ENCODE data around the gene CMIP.

The CMIP gene

DNA sequence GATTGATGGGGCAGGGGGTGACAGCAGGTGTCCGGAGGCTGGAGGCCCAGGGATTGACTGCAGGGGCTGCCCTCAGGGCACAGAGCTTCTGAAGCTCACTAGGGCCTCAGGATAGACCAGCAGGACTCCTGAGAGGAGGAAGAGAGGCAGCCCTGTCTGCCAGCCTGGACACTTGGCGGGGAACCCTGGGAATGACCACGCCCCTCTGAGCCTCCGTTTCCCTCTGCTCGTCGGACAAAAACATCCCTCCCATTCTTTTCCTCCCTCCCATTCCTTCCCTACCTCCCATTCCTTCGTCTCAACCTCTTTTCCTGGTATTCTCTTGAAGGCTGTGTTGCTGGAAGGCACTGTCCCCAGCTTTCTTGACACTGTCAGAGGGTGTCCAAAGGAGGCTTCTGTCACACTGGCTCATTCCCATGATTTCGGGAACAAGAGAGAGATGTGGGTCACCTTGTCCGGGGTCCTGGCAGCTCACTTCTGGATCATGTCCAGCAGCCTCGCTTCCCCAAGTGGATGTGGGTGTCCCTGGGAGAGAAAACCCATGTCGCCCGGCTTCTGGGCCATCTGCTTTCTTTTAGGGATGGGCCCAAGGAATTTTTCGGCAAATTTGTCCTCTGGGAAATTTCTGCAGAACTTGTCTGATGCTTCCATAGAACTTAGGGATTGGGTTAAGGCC, 145.5 kb downstream of the CMIP start:
- no peak for DNase-seq

DNA sequence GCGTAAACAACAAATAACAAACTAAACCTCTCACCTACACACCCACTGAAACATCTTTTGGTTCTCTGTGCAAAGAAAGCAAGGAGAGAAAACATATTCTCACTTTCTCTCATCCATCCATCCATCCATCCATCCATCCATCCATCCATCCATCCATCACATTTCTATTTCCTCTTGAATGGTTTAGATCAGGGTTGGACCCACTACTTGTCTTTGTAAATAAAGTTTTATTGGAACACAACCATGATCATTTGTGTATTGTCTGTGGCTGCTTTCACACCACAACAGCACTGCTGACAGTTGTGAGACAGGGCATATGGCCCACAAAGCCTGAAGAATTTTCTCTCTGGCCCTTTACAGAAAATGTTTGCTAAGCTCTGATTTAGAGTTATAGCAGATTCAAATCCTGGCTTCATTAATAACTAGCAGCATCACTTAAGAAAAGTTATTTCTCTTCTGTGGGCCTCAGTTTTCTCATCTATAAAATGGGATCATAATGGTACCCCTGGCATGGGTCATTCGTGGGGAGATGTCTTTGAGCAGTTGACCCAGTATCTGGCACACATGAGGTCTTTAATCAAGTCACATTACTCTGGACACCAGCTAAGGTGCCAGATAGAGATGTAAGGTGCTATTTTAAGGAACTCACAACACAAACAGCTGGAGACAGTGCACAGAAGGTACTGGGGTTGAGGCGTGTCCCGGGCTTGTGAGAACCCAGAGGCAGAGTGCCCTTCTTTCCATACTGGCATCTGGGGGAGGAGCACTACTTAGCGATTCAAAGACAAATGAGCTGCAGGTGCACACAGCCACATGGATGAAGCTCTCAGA, 146.3 kb downstream of the CMIP start:
- no peak for DNase-seq

DNA sequence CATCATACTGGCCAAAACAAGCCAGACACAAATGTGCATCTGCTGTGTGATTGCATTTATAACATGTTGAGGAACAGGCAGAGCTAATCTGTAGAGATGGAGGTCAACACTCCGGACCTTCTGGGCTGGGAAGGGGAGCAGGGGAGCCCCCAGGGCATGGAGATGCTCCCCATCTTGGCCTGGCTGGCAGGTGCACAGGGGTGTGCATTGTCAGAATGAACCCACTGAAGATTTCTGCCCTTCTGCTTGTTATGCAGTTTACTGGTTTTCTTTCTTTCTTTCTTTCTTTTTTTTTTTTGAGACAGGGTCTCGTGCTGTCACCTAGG, 146.9 kb downstream of the CMIP start:
- no peak for DNase-seq

DNA sequence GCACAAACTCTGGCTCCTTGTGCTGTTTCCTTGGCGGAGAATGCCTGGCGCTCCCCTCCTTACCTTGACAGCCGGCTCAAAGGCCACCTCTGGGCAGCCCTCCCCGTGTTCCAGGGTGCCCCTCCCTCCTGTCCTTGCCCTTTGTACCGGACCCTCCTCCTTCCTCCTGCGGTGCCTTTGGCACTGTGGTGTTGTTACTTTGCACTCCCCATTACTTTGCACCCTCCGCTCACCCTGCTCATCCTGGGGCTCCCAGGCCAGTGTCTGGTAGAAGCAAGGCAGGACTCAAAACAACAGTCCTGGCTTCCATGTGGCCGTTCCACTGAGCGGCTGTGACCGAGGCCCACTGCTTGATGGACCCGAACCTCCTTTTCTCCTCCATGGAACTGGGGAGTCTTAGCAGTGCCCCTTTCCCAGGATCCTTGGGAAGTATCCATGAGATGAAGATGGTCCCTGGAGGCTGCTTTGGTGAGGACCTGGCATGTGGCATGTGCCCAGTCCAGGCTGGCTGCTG, 147.8 kb downstream of the CMIP start:
- DNase-seq = no peak

DNA sequence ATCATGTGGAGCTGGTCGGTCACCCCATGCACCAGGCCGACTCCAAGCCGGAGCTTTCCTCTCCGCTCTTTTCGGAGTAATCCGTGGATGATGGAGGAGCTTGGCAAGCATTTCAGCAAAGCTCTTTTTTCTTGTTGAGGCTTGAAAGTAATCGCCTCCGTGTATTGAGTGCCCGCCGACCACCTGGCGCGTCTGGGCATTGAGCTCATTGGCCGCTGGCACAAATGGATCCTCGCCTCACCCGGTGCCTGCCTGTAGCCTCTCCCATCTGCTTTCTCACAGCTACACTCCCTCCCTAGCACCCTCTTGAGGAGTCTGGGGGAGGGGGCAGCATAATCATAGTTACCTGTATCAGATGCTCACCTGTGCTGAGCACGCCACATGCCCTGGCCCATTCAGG, 148.9 kb downstream of the CMIP start:
- DNase-seq = no peak

DNA sequence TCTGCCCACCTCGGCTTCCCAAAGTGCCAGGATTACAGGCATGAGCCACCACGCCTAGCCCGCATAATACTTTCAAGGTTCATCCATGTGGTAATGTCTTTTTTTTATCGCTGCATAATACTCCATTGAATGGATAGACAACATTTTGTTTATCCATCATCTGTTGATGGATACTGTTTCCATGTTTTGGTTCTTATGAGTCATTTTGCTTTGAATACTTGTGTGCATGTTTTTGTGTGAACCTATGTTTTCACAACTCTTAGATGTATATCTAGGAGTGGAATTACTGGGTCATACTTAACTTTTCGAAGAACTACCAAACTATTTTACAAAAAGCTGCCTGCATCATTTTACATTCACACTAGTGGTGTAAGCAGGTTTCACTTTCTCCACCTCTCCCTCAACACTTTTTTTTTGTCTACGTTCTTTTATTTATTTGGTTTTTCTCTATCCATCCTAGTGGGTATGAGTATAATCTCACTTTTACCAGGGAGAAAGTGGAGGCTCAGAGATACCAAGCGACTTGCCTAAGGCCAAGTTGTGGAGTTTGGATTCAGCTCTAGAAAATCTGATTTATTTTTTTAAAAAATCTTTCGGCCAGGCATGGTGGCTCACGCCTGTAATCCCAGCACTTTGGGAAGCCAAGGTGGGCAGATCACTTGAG, 151.2 kb downstream of the CMIP start:
- DNase-seq = no peak

DNA sequence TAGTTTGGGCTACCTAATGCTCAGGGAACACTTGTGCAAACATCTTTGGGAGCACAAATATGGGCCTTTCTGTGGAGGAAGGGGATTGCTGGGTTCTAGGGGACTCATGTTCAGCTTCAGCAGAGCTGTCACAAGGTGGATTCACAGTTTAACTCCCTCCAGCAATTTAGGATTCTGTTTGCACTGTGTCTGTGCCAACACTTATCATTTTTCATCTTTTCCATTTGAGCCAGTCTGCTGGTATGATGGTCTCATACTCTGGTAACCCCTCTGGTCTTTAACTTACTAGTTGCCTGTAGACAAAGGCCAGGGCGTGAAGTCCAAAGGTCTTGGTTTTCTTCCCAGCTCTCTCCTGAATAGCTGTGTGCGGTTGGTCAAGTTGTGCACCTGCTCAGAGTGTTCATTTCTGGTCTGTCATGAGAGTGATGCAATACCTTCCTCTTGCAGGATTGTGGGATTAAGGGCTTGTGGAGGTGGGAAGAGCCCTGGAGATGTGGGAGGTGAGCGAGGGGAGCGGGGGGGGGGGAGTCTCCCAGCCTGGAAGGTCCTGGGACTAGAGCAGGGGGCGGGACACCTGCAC, 152.6 kb downstream of the CMIP start:
- DNase-seq = no peak

DNA sequence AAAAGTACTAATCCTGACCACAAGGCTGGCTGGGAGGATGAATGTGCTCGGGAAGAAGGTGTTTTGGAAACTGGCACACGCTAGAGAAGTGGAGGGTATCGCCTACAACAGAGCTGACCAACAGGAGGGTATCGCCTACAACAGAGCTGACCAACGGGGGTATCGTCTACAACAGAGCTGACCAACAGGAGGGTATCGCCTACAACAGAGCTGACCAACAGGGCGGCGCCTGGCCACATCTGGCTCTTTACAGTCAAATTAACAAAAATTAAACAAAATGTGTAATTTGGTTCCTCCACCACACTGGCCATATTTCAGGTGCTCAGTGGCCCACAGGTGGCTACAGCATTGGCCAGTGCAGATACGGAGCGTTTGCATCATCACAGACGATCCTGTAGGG, 153.5 kb downstream of the CMIP start:
- DNase-seq = no peak

DNA sequence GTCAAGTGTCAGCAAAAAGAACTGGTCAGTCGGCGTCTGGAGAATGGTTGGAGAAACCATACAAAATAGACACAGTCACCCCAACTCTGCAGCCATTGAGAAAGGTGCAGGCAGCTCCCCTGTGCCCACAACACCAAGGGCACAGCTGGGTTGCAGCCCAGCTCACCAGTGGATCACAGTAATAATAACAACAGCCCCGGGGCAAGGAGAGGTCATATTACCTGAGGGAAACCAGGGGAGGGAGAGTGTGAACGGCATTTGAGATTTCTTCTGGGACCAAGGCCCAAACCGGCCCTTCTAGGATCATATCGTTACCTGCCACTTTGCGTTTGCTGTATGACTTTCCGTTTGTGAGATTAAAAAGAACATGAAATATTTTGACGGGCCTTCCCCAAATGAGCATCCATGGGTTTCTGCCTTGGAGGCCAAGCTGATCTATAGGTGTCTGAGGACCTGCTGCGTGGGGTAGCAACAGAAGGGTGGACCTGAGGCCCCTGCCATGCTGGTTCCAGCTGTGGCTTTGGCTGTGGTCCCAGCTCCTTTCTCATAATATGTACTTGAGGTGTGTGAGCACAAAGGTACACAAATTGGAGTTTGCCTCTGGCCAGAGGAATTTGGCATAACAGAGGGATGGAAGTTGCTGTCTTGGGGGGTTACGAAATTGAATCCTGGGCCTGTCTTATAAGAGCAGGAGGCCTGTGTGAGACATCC, 154.6 kb downstream of the CMIP start:
- DNase-seq = no peak

DNA sequence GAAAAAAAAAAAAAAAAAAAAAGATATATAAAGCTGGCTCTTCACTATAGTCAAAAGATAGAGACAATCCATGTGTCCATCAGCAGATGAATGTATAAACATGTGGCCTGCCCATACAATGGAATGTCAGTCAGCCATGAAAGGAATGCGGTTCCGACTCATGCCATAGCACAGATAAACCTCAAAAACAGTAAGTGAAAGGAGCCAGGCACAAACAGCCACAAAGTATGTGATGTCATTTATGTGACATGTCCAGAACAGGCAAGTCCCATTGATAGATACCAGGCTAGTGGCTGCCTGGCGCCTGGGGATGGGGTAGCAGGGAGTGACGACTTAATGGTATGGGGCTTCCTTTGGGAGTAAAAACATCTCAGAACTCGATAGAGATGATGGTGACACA, 155.7 kb downstream of the CMIP start:
- no peak for DNase-seq

DNA sequence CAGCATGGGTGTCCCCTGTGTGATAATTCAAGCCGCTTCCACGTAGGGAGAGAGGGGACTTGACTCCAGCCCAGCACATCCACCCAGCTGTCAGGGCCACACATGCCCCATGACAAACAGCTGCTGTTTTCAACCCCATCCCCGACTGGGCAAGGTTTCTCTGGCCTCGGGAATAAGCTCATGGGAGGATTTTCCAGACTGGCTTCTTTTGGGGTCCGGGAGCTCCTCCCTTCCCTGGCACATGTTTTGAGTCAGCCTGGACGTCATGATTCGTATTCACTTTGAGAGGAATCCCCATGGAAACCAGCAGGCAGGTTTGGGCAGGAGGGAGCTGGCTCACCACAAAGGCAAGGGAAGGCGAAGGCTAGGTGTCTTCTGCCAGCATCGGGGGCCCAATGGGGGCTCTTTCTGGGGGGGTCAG, 156.4 kb downstream of the CMIP start:
- no peak for DNase-seq

DNA sequence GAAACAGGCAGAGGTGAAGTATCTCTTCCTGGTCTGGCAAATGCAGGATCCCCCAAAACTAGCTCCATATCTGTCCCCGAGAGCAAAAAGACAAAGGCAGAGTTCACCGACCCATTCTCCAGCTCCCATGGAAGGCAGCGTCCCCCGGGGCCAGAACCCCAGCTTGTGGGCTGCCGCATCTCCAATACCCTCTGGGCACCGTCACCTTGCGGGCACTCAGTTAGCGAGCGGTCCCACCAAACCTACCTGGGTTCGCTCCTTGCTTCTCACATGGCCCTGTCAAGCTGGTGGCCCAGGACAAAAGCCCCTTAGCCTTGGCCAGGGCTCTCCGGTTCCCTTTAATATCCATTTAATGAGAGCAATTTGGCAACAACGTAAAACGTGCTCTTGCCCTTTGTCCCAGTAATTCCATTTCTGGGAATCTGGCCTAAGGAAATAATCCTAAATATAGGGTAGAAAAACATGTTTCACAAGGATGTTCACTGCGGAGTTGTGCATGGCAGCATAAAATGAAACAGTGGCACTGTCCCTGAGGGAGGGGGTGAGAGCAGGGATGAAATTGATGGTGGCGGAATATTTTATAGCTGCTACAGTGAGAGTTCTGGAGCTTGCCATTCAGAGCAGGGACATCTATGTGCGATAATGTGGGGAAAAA, 157.1 kb downstream of the CMIP start:
- DNase-seq = no peak

DNA sequence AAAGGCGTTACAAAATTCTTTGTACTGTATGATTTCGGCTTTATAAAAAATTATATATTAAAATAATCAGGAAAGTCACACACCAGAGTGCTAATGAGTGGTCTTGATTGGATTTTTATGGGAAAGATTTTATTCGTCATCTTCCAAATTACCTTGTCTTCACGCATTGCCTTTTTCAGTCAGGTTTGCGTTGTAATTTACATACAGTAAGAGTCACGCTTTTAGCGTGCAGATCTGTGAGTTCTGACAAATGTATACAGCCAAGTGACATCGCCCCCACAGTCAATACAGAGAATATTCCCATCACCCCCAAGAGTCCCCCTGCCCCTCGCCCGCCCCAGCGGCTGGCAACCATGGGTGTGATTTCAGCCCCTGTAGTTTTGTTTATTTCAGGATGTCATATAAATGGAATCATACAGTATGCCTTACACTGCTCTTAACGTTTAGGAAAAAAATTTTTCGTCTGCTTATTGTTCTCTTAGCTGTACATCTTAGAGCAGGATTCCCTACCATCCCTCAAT, 157.7 kb downstream of the CMIP start:
- no peak for DNase-seq

DNA sequence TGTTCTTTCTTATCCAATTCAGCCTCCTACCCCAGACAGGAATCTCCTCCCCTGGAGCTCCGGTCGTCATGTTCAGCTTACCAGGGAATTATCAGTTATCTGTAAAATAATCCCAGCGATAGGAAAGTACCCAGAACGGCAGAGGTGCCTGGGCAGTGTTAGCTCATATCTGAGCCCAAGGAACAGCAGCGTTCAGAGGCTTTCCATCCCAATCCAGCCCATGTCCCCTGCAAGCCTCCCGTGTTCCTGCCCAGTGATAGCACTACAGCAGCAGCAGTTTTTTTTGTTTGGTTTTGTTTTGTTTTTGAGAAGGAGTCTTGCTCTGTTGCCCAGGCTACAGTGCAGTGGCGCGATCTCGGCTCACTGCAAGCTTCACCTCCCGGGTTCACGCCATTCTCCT, 158.2 kb downstream of the CMIP start:
- no peak for DNase-seq

DNA sequence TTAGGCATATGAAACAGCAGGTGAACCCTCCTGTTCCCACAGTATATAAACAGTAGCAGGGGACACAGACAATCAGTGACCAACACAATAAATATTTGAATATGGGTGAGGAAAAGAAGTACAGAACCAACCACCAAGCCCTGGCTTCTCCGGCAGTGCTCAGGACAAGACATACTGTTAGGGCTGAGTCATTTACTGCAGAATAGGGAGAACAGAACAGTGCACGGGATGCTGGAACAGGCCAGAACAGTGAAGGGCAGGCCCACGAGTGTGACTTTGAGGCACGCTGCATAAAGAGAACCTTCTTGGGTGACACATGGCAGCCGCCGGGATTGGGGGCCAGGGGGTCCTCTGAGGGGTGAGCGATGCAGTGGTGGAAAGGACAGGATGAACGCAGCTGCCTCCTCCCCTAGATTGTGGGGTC, 160.4 kb downstream of the CMIP start:
- no peak for DNase-seq

DNA sequence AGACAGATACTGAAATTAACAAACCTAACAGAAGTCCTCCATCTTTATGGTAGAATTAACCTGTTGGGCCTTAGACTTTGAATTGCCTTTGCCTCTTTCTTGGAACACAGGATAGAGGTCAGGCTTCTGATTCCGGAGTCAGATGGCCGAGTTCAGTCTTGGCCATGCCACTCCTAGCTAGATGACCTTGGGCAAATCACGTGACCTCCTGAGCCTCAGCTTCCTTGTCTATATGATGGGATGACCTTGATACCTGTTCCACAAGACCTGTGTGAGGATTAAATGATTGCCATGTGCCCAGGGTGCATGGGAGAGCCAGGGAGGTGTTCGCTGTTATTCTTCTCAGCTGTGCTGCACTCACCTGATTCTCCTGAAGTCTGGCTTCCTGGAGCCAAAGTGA, 161.4 kb downstream of the CMIP start:
- no peak for DNase-seq

DNA sequence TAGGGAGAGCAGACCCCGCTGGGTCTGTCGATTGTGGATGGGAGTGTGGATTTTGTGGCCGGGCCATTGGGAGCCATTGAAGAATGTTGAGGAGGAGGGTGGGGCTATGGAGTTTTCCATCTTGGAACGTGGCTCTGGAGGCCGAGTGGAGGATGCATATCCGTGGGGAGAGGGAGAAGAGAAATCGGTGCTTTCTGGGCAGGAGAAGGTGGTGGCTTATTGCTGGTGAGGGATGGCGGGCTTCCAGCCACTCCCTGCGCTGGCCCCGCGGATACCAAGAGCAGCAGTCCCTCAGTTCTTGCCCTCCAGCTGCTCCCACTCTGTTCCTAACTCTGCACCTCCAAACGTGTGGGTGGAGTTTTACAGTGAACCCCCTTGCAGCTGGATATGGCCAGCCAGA, 162.4 kb downstream of the CMIP start:
- DNase-seq = no peak

DNA sequence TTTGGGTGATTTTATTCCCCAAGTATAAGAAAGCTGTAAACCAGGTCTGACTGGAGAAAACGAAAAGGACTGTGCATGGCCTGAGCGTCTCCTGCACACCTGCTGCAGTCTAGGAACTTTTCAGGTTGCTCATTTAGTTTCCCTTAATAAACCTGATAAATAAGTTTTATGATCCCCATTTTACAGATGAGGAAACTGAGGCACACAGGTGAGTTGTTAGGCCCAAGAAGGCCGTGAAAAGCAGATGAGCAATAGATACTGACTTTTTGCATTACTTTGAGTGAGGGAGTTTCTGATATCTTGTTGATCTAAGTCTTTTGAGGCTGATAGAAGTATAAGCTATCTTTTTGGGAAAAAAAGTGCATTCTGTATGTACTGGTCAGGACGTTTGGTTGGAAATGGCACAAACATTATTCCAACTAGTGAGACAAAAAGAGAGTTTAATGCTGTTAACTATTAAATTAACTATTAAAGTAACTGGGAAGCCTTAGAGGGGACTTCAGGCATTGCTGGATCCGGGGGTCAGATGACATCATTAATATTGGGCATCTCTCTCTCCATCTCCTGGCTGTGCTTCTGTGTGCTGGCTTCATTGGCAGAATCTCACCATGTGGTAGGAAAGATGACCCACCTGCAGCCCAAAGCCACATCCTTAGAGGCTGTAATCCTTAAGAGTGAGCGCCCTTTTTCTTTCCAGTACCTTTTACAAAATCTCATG, 163.4 kb downstream of the CMIP start:
- DNase-seq = no peak

DNA sequence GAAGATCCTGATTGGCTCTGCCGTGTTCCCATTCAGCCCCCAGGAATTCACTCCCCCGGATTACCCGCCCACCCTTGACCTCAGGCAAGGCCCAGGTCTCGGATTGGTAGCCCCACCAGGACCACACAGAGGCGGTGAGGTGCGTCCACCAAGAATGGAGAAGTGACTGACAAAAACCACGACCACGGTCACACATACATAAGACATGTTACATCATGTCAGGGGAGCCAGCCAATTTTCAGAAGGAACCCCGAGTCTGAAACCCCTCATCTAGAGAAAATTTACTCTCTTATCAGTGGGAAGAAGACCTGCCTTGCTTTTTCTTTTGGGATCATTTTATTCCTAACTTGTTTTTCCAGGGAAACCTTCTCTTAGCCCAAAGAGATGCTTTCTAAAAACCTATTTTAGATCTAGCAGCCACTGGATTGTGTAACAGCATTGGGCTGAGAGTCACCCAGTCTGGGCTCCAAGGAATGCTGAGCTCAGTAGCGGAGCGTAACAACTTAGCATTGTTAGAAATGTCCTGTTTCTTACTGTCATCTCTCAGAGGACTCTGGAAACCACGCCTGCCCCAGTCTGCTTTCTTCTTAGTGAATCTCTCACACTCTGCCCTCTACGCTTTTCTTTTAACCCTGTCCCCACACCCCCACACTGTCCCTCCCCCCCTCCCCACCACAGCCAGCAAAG, 164.1 kb downstream of the CMIP start:
- no peak for DNase-seq

DNA sequence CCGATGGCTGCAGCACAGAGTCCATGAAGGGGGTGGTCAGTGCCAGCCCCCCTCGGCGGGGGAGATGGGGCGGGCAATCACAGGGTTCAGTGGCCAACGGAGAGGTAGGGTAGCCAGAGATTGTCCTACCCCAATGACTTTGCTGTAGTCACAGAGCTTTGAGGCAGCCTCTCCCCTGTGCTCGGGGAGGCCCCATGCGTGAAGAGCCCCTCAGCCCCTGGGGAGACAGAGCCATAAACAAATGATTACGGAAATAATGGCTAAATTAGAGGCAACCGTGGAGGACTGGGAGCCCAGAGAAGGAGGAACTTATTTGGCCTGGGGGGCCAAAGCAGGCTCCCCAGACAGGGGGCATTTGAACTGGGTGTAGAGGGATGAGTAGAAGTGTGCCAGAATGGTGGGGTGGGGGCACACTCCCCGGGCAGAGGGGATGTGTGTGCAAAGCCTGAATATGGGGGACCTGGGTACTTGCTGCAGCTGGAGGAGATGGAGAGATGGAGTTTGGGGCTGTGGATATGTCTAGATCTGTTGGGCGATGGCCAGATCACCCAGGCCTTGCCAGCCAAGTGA, 164.8 kb downstream of the CMIP start:
- no peak for DNase-seq
